WI38 (cell line): ENCODE data around the gene DRC7.

Experiments
- H3K4me3 ChIP-seq: 2 replicates; pipeline ENCODE4 v1.5.1; 2011; ENCODE audit warnings: low read depth, mild to moderate bottlenecking, control low read depth, low read length
- CTCF ChIP-seq: IDR thresholded peaks from 2 replicates; pipeline ENCODE4 v1.5.1; 2012; ENCODE audit warnings: low read depth, mild to moderate bottlenecking, control low read depth, low read length

The DRC7 gene

GRCh38 chr16:57672824-57673223 lies 21.8 kb upstream of the DRC7 start:
- no peak overlapping the region for H3K4me3 ChIP-seq
- no peak for TF ChIP-seq CTCF

- no peak overlapping the region for H3K4me3 ChIP-seq
- TF ChIP-seq CTCF = no peak
These were observed 18.7 kb upstream of the DRC7 start for GRCh38 chr16:57675741-57676551.

- no peak for TF ChIP-seq CTCF
- no peak overlapping the region for H3K4me3 ChIP-seq
These were observed 18.0 kb upstream of the DRC7 start for GRCh38 chr16:57676553-57677085.

GRCh38 chr16:57677622-57678369 lies 16.8 kb upstream of the DRC7 start:
- no peak overlapping the region for H3K4me3 ChIP-seq
- TF ChIP-seq CTCF = no peak

GRCh38 chr16:57679016-57679415 lies 15.6 kb upstream of the DRC7 start:
- TF ChIP-seq CTCF = no peak
- H3K4me3 ChIP-seq = no peak overlapping the region

GRCh38 chr16:57679767-57680482 lies 14.7 kb upstream of the DRC7 start:
- H3K4me3 ChIP-seq = no peak overlapping the region
- TF ChIP-seq CTCF = no peak
